Nephron (organoid): ENCODE results near the gene SSH2.

Experiments
- H3K27ac Mint-ChIP-seq, 3 experiments: 2 replicates each; pipeline ENCODE4 v1.8.0; 2020; ENCODE audit warnings: mixed read lengths in 3 of 3, mild to moderate bottlenecking in 2 of 3, moderate library complexity in 1 of 3
- H3K27me3 Mint-ChIP-seq: 2 replicates; pipeline ENCODE4 v1.8.0; 2021; ENCODE audit warnings: low read depth, mild to moderate bottlenecking, moderate library complexity, mixed read lengths
- H3K36me3 Mint-ChIP-seq: 2 replicates; pipeline ENCODE4 v1.8.0; 2020; ENCODE audit warnings: low read depth, mixed read lengths
- H3K4me1 Mint-ChIP-seq: 2 replicates; pipeline ENCODE4 v1.8.0; 2020; ENCODE audit warnings: mixed read lengths
- H3K4me3 Mint-ChIP-seq, 3 experiments: 2 replicates each; pipeline ENCODE4 v1.8.0; 2020; ENCODE audit warnings: mild to moderate bottlenecking in 3 of 3, mixed read lengths in 3 of 3, moderate library complexity in 2 of 3
- H3K9me3 Mint-ChIP-seq: 2 replicates; pipeline ENCODE4 v1.8.0; 2020; ENCODE audit warnings: mixed read lengths
- CTCF ChIP-seq, 3 experiments: fragments of 200-600 bp; sonication (generic); IDR thresholded peaks; one replicate each; pipeline ENCODE4 v1.5.0; 2021; ENCODE audit warnings: antibody characterized with exemption in 3 of 3; ENCODE audit not compliant: unreplicated experiment in 3 of 3

SSH2 gene

DNA sequence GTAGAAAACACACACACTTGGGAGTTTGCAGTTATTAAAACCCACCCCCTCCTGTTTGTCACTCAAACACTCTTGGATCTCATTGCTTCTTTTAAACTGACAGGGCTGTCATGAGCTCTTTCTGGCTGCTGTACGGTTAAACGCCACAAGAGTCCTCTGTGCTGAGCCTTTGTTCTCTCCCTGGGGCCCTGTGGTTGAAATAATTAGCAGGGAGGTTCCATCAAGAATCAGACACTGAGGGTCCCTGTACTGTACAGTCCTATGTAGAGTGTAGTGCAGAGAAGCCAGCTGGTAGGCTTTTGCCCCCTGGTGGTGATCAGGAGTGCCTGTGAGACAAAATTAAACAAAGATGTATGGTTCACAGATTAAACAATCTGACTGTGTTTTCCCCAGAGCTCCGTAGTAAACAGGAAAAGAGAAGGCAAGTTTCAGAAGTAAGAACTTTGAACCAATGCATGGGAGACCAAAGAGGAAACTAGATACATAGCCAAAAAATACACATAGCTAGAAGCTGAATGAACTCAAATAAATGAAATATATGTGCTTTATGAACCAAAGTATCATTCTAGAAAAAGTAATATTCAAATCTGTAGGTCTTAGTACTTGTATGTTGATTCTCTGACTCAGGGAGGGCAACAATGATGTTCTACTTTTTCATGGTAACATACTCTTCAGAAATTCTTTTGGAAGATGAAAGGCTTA is 1.4 kb upstream of the SSH2 start:
- H3K27ac Mint-ChIP-seq = no peak overlapping the region
- H3K36me3 Mint-ChIP-seq = no peaks in the 10 kb centered on the region
- TF ChIP-seq CTCF (IDR thresholded peaks at IDR 0.05; ENCODE audit: unreplicated experiment in 3 of 3) = peak; percentile 89 to 94 (median 91)
- H3K4me3 Mint-ChIP-seq = no peak overlapping the region
- peaks cover 15% of the 10 kb centered on the region for H3K4me1 Mint-ChIP-seq
- H3K27me3 Mint-ChIP-seq = no peaks in the 10 kb centered on the region
- H3K9me3 Mint-ChIP-seq = no peaks in the 10 kb centered on the region

- Mint-ChIP-seq H3K9me3 (no peaks in the 10 kb centered on the region), H3K27ac (no peak overlapping the region), H3K36me3 (no peaks in the 10 kb centered on the region), H3K4me1 (peaks cover 16% of the 10 kb centered on the region), H3K27me3 (no peaks in the 10 kb centered on the region), H3K4me3 (no peak overlapping the region)
- no peak for TF ChIP-seq CTCF (IDR thresholded peaks at IDR 0.05; ENCODE audit: unreplicated experiment in 3 of 3)
Measured at GRCh38 chr17:29930409-29931010, 482 bp upstream of the SSH2 start.

DNA sequence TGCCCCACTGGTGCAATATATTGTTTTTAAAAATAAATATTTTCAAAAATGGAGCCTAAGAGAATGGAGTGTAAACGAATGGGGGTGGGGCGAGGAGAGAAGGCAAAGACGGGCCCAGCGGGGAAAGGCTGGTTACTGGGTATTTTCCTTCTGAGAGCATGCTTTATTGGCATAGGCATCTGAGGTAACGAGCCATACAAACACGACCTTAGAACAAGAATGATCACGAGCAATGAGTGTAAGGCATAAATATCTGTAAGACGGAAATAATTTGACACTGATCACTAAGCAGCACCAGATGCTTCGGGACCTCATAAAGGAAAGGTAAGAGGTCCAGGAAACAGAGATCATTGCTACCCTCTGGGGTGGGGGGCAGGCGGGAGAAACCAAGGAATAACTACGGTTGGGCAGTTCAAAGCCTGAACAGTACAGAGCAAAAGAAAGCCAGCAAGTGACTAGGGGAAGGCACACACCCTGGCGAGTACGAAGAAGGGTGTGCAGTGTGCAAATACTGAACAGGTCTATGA is 959 bp downstream of the SSH2 start:
- Mint-ChIP-seq H3K27ac (no peak overlapping the region), H3K27me3 (no peaks in the 10 kb centered on the region), H3K9me3 (no peaks in the 10 kb centered on the region), H3K4me1 (peaks cover 16% of the 10 kb centered on the region), H3K36me3 (no peaks in the 10 kb centered on the region), H3K4me3 (no peak overlapping the region)
- no peak for TF ChIP-seq CTCF (IDR thresholded peaks at IDR 0.05; ENCODE audit: unreplicated experiment in 3 of 3)

DNA sequence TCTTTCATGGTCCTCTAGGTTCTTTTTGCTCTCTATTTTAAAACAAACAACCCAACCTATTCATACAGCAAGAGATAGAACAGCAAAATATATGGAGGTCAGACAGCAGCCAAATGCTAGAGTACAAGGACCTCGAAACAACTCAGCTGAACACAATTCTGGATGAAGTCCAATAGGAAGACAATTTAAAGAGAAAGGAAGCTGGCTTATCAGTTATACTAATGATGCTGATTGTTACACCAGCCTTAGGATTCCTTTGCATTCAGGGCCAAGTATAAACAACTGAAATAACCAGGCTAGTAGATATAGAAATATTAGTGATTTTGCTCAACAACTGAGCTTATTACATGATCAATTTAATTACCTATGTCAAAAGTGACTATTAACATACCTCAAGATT is 2.5 kb downstream of the SSH2 start:
- no peak for TF ChIP-seq CTCF (IDR thresholded peaks at IDR 0.05; ENCODE audit: unreplicated experiment in 3 of 3)
- Mint-ChIP-seq H3K4me3 (peak overlapping the region; percentile 60 to 78 (median 66)), H3K27ac (peak overlapping the region in 2 of 3 experiments; percentile 45 to 54), H3K36me3 (no peaks in the 10 kb centered on the region), H3K9me3 (no peaks in the 10 kb centered on the region), H3K4me1 (peaks cover 16% of the 10 kb centered on the region), H3K27me3 (no peaks in the 10 kb centered on the region)

DNA sequence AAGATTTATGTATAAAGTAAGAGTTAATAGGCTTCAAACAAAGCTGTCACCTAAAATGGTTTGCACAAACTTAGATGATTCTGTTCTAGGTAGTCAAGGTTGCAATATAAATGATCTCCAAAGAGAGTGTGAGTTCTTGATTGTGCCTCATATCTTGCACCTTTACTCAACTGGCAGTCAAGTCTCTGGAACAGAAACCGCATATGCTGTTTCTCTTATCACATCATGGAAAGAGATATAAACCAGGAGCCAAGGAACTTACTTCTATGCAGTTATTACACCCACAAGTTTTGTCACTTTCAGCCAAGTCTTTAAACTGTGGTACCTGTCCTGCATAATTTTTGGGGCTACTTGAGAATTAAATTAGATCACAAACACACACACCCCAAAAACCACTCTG is 5.2 kb downstream of the SSH2 start:
- H3K27ac Mint-ChIP-seq = no peak overlapping the region
- TF ChIP-seq CTCF (IDR thresholded peaks at IDR 0.05; ENCODE audit: unreplicated experiment in 3 of 3) = no peak
- H3K4me1 Mint-ChIP-seq = peaks cover 16% of the 10 kb centered on the region
- H3K36me3 Mint-ChIP-seq = no peaks in the 10 kb centered on the region
- H3K9me3 Mint-ChIP-seq = no peaks in the 10 kb centered on the region
- no peak overlapping the region for H3K4me3 Mint-ChIP-seq
- H3K27me3 Mint-ChIP-seq = no peaks in the 10 kb centered on the region
